ENCODE measurements around the gene SFSWAP. TPM values are rescaled to one million over a fixed set of nuclear protein-coding genes. Genes with fewer than 3 reads are reported as not detected.

Gene SFSWAP
- total RNA-seq, 4 donors from 2014 or later = 49.8 to 88.8 (median 71.3) TPM

DNA sequence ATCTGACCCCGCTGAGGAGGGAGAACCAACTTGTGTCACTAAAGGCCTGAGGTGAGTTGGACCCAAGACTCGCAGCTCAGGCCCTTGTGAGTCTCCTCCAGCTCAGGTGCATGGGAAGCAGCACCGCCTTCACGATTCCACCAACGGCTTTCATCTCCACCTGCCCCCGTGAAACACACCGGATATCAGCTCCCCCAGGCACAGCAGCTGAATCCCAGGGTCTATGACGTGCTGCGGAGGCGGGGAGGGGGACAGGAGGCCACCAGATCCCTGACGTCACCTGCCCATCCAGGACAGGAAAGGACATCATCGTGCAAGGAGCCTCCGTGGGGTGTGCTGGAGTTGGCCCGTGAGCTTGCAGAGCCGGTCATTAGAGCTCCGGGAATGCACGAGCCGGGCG is 18.5 kb upstream of the SFSWAP start:
- Histone ChIP-seq H3K27me3 (peaks cover 0 to 5% of the 10 kb centered on the region in 2 donors), H3K4me3 (no peak overlapping the region), H3K27ac (no peak overlapping the region), H3K4me1 (no peaks in the 10 kb centered on the region), H3K9me3 (no peaks in the 10 kb centered on the region), H3K36me3 (no peaks in the 10 kb centered on the region)
- WGBS, 2 donors = 72 to 74% methylated on average over 14 to 19 of the region's 19 CpGs
- TF ChIP-seq POLR2A (IDR thresholded peaks at IDR 0.05) (no peak), EP300 (IDR thresholded peaks at IDR 0.05) (no peak)
- TF ChIP-seq, protein P1, sequence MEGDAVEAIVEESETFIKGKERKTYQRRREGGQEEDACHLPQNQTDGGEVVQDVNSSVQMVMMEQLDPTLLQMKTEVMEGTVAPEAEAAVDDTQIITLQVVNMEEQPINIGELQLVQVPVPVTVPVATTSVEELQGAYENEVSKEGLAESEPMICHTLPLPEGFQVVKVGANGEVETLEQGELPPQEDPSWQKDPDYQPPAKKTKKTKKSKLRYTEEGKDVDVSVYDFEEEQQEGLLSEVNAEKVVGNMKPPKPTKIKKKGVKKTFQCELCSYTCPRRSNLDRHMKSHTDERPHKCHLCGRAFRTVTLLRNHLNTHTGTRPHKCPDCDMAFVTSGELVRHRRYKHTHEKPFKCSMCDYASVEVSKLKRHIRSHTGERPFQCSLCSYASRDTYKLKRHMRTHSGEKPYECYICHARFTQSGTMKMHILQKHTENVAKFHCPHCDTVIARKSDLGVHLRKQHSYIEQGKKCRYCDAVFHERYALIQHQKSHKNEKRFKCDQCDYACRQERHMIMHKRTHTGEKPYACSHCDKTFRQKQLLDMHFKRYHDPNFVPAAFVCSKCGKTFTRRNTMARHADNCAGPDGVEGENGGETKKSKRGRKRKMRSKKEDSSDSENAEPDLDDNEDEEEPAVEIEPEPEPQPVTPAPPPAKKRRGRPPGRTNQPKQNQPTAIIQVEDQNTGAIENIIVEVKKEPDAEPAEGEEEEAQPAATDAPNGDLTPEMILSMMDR (IDR thresholded peaks at IDR 0.05) = no peak
- DNase-seq (ENCODE audit: low spot score in 2 of 2) = no peak

DNA sequence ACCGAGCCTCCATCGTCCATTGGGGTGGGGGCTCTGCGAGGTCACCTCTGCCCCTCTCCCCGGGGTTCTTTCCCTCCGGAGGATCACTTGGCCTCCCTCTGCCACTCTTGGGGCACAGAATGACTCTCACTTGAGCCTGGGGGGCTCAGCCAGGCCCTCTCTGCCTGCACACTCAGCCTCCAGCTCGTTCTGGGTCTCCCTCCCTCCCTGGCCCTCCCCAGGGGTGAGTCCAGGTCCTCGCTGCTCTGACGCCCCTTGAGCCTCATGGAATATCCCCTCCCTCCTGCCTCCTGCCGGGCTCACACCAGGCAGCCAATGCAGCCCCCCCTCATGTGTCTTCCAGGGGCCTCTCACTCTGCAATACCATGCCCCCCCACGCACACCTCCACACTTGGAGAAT is 17.7 kb upstream of the SFSWAP start:
- TF ChIP-seq EP300 (IDR thresholded peaks at IDR 0.05) = no peak
- TF ChIP-seq, protein P1 (IDR thresholded peaks at IDR 0.05) = no peak
- no peak for TF ChIP-seq POLR2A (IDR thresholded peaks at IDR 0.05)
- Histone ChIP-seq H3K27ac (no peak overlapping the region), H3K4me1 (no peaks in the 10 kb centered on the region), H3K9me3 (no peaks in the 10 kb centered on the region), H3K27me3 (peaks cover 0 to 5% of the 10 kb centered on the region in 2 donors), H3K36me3 (no peaks in the 10 kb centered on the region), H3K4me3 (no peak overlapping the region)
- WGBS, 2 donors = 79 to 80% methylated on average over 10 of the region's 10 CpGs
- DNase-seq (ENCODE audit: low spot score in 2 of 2) = no peak

DNA sequence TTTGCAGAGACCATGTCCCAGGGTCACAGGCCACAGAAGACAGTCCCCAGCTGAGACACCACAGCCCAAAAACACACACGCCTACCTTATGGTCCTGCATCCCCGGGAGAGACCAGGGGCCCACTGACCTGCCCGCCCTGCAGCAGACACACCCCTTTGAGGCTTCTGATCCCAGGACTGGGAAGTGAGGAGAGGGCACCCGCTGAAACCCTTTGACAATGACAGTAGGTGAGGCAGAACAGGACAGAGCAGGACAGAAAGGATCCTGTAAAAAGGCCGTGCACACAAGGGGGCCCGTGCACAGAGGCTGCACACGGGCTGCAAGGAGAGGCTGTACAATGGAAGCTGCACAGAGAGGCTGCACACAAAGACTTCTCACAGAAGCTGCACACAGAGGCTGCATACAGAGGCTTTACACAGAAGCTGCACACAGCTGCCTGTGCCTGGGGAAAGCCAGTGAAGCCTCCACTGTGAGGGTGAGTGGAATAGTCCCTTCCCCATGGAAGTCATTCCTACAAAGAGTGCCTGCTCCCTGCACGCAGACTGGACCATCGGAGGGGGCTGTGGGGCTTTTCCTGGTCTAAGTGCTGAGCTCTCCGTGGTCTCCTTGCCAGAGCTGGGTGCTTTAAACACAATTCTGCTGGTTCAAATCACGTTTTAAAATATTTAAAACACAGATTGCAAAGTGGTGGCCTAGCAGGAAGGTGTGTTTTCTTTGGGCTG is 16.6 kb upstream of the SFSWAP start:
- Histone ChIP-seq H3K4me3 (no peak overlapping the region), H3K4me1 (no peaks in the 10 kb centered on the region), H3K36me3 (no peaks in the 10 kb centered on the region), H3K27ac (no peak overlapping the region), H3K9me3 (no peaks in the 10 kb centered on the region), H3K27me3 (peaks cover 0 to 5% of the 10 kb centered on the region in 2 donors)
- 50 to 56% methylated on average over 11 of the region's 11 CpGs for WGBS, 2 donors
- TF ChIP-seq, protein P1 (IDR thresholded peaks at IDR 0.05) = no peak
- TF ChIP-seq EP300 (IDR thresholded peaks at IDR 0.05) (no peak), POLR2A (IDR thresholded peaks at IDR 0.05) (no peak)
- no peak for DNase-seq (ENCODE audit: low spot score in 2 of 2)

DNA sequence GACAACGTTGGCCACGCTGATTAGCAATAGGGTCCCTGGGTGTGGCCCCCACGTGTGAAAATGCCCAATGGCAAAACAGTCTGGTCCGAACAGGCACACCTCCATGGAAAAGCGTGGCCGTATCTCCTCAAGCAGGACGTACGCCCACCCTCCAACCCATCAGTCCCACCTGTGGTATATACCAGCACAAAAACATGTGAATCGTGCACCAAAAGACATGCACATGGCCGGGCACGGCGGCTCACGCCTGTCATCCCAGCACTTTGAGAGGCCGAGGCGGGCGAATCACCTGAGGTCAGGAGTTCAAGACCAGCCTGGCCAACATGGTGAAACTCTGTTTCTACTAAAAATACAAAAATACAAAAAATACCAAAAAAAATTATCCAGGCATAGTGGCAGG is 14.9 kb upstream of the SFSWAP start:
- Histone ChIP-seq H3K27me3 (peaks cover 0 to 5% of the 10 kb centered on the region in 2 donors), H3K36me3 (no peaks in the 10 kb centered on the region), H3K4me1 (no peaks in the 10 kb centered on the region), H3K9me3 (no peaks in the 10 kb centered on the region), H3K27ac (no peak overlapping the region), H3K4me3 (no peak overlapping the region)
- TF ChIP-seq EP300 (IDR thresholded peaks at IDR 0.05) (no peak), POLR2A (IDR thresholded peaks at IDR 0.05) (no peak)
- TF ChIP-seq, protein P1 (IDR thresholded peaks at IDR 0.05) = no peak
- no peak for DNase-seq (ENCODE audit: low spot score in 2 of 2)
- 85 to 95% methylated on average over 16 of the region's 16 CpGs for WGBS, 2 donors

DNA sequence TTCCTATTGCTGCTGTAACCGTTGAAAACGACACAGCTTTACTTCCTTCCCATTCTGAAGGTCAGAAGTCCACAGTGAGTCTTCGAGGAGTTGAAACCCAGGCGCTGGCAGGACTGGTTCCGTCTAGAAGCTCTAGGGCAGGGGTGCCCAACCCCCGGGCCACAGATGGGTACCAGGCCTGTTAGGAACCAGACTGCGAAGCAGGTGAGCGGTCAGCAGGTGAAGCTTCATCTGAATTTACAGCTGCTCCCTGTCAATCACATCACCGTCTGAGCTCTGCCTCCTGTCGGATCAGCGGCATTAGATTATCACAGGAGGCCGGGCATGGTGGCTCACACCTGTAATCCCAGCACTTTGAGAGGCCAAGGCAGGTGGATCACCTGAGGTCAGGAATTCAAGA is 12.6 kb upstream of the SFSWAP start:
- Histone ChIP-seq H3K27ac (no peak overlapping the region), H3K4me3 (no peak overlapping the region), H3K36me3 (no peaks in the 10 kb centered on the region), H3K9me3 (peaks cover 0 to 10% (median 0%) of the 10 kb centered on the region in 4 donors), H3K4me1 (no peaks in the 10 kb centered on the region), H3K27me3 (peaks cover 0 to under 1% of the 10 kb centered on the region in 2 donors)
- WGBS, 2 donors = 74 to 88% methylated on average over 12 of the region's 12 CpGs
- TF ChIP-seq, protein P1 (IDR thresholded peaks at IDR 0.05) = no peak
- no peak for TF ChIP-seq POLR2A (IDR thresholded peaks at IDR 0.05)
- TF ChIP-seq EP300 (IDR thresholded peaks at IDR 0.05) = no peak
- DNase-seq (ENCODE audit: low spot score in 2 of 2) = no peak

Data from tibial nerve (tissue), 4 donors.